Measurements from ENCODE around the gene EIF5.

Gene EIF5

GRCh38 chr14:103374121-103374520 is 40.1 kb downstream of the EIF5 start:
- DNase-seq, result no peak

GRCh38 chr14:103377522-103378037 is 43.5 kb downstream of the EIF5 start:
- DNase-seq, result no peak

DNA sequence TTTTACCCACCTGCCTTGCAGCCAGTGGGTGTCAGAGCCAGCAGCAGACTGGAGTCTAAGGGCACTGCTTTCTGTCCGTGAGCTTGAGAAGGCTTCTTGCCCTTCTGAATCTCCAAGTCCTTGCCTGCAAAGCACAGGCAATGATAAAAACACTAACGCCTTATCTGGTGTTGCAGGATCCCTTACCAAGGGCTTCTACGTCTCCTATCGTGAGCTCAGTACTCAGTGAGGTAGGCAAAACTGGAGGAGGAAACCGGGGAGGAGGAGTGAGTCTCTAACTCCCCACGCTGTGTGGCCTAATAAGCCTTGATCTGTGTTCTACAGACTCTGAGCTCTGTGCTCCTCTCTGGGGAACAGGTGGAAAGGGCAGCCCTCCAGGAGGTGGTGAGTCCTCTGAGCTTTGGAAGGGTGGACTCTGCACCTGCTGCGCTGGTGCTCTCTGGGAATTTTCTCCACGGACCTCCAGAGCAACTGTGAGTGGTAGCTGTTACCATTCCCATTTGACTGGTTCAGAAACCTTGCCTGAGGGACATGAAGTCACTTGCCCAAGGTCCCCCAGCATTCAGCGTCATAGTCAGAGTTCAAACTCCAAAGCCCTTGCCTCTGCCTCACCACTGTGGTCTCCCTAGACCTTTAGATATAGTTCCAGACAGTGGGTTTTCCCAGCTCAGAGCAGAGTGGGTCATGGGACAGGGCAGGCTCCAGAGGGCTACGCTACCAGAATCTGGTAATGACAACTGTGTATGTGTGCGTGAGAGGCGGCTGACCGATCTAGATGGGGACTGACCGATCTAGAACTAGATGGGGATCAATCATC is 44.2 kb downstream of the EIF5 start:
- no peak for DNase-seq

DNA sequence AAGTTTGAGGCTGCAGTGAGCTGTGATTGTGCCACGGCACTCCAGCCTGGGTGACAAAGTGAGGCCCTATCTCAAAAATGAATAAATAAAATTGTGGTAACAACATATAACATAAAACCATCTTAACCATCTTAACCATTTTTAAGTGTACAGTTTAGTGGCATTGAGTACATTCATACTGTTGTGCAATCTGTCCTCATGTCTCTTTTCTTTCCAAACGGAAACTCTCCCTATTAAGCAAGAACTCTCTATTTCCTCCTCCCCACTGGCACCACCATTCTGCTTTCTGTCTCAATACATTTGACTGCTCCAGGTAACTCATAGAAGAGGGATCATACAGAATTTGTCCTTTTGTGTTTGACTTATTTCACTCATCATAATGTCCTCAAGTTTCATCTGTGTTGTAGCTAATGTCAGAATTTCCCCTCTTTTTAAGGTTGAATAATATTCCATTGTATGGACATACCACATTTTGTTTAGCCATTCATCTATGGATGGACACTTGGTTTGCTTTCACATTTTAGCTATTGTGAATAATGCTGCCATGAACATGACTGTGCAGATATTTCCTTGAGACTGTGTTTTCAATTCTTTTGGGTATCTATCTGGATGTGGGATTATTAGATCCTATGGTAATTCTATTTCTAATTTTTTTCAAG is 46.8 kb downstream of the EIF5 start:
- no peak for DNase-seq

GRCh38 chr14:103382376-103382775 is 48.3 kb downstream of the EIF5 start:
- no peak for DNase-seq

- no peak for DNase-seq
These were observed 50.6 kb downstream of the EIF5 start for GRCh38 chr14:103384450-103385151.

DNA sequence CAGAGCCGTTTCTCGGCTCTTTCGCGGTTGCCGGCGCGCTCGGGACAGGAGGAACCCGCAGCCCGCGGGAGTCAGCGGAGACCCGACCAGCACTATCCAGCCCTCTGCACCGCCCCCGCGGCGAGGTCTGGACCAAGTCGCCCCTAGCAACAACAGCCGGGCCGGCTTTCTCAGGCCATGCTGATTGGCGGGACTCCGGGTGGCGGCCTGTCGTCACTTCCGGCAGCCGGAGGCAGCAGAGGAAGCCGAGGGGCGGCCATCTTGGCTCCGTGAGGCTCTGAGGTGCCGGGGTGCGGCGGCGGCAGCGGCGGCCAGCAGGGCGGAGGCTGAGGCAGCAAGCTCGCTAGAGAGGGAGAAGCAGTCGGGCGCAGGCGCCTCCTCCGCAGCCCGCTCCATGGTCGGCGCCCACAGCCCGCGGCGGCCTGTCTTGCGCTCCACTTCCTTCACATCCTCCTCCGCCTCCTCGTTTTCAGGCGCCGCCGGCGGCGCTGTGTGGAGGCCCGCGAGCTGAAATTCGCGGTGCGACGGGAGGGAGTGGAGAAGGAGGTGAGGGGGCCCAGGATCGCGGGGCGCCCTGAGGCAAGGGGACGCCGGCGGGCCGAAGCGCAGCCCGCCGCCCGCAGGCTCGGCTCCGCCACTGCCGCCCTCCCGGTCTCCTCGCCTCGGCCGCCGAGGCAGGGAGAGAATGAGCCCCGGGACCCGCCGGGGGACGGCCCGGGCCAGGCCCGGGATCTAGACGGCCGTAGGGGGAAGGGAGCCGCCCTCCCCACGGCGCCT is 51.3 kb downstream of the EIF5 start, which contains the start of gene MARK3:
MARK3 (plus strand) TSS at position 264 of the 777 bp plus-strand sequence. CDS start 615 bp downstream, outside the sequence.
- peak; percentile 95 for DNase-seq

DNA sequence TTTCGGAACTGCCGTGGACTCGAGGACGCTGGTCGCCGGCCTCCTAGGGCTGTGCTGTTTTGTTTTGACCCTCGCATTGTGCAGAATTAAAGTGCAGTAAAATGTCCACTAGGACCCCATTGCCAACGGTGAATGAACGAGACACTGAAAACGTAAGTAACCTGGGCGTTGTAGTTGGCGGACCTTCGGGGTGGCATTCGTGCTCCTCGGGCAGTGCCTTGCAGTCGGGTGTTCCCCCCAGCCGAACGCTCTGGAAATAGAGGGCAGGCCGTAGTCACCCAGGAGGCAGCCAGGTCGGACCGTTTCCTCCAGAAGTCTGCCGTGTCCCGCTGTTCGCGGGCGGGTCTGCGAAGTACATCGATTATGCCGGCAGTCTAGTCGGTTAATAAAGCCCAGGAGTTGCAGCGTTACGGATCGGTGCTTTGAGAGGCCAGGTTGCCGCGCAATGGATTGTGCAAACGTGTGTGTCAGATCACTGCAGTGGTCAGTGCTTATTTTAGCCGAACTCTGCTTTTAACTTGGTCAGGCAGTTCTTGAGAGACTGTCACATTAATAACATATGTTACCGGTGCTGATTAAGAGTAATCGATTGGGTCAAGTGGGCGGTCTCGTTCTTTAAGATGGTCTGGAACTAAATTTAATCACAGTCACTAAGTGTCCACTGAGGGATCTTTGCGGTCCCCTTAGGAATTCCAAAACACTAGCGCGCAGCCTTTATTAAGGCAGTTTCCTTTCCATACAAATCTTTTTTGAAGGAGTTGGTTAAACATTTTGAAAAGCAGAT is 52.1 kb downstream of the EIF5 start:
- DNase-seq, result peak; percentile 31

DNA sequence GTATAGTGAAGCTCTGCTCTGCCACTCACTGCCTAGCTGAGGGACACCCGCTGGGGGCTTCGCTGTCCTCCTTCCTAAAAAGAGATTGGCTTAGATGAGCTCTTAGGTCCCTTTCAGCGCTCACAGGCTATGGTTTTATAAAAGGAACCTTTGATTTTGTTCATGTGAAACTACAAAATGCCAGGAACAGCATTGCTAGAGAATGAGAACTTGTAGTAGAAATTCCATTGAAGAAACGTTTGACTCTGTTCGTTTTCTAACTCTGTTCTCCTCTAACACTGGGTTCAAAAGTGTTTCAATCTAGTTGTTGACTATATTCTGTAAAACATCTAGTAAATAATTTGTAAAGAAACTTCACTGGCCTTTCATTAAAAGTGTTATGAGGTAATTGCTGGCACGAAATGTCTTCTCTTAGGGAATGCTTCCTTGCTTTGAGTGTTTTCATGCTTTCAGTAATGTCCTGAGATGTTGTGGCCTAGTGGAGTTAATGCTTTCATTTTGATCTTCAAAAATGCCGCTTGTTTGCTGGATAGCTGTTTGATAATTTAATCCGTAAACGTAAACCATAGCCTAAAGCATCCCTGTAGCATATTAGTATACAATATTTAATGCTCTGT is 52.8 kb downstream of the EIF5 start:
- no peak for DNase-seq

DNA sequence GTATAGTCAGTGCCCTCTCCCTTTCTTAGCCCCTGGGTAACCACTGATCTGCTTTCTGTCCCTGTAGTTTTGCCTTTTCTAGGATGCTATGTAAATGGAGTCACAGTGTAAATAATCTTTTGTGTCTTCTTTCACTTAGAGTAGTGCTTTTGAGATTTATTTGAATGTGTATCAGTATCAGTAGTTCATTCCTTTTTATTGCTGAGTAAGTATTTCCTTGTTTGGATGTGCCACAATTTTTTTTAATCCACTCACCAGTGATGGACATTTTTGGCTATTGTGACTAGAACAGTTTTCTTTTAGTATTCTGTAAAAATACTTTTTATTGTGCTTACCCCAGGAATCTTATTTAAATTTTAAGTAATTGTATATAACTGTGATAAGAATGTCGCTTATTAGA is 54.6 kb downstream of the EIF5 start:
- no peak for DNase-seq

GRCh38 chr14:103390605-103391004 is 56.6 kb downstream of the EIF5 start:
- no peak for DNase-seq

- peak; percentile 5 for DNase-seq
These were observed 57.0 kb downstream of the EIF5 start for GRCh38 chr14:103391048-103391447.

DNA sequence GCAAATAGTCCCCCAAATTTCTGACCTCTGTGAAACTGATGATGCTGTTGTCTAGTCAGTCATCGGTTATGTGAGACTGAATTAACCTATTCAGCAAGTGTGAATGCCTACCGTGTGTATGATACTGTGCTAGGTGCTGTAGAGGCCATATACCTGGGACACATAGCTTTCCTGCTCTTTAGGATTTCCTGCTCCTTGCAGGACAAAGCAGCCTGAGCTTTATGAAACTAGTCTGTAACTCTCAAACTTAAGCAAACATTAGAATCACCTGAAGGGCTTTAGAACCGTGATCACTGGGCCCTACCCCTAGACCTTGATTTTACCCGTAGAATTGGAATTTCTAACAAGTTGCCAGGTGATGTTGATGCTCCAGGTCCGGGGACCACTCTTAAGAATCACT is 58.1 kb downstream of the EIF5 start:
- DNase-seq, result no peak

GRCh38 chr14:103392572-103392971 is 58.5 kb downstream of the EIF5 start:
- no peak for DNase-seq

- no peak for DNase-seq
These were observed 59.0 kb downstream of the EIF5 start for GRCh38 chr14:103393070-103393469.

- no peak for DNase-seq
These were observed 59.9 kb downstream of the EIF5 start for GRCh38 chr14:103393676-103394626.
